Stimulated activated CD8-positive, alpha-beta memory T cell treated with anti-CD3 and anti-CD28 coated beads, Interleukin-12 subunit alpha, Interleukin-12 subunit beta, amount 100 ng/mL, for 4 hours (primary cell): ENCODE measurements around the gene MAT1A.
"Not testable (repeated sequence)": the region's sequence is repeated elsewhere in the genome, so short reads cannot be mapped to it uniquely, and the experiment has no call there.

Experiments used
- DNase-seq: peaks from one replicate; pipeline ENCODE4 v3.0.0-alpha.2; 2020; ENCODE audit warnings: low read depth

Gene MAT1A

DNA sequence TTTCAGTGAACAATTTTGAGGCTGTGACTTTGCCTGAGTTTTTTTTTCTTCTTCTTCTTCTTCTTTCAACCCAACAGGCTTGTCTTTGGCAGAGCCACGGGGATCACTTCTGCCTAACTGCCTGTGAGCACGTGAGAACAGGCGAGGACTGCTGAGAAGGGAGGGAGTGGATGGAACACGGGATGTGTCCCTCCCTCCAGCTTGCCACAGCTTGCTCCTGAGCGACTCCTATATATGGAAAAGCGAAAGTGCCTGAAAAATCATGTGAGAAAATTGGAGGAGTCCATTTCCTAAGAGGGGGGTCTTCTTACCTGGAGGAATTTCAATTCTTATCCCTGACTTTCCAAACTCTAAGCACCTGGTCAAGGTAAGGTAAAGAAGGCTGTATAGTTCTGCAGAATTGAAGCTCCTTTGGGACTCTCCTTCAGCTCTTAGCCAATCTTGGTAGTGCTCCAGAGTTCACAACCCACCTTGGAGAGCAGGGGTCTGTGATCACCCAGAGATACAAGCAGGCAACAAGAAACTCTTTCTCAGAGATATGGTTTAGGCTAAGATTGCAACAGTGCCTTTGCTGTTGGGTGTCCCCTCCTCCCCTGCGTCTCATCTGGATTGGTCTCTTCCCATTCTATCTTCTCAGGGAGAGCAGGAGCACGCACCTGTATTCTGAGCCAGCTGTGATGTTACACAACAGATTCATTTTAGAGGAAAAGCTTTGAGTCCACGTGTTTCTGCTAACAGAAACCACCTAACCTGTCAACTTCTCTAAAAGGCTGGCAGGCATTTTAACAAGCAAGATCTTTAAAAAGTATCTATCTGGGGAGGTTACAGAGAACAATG, at the start of gene MAT1A:
Gene MAT1A, minus strand, starts transcription at position 208 of the 837 bp plus-strand sequence. CDS start 235 bp downstream, outside the sequence.
- no peak for DNase-seq

DNA sequence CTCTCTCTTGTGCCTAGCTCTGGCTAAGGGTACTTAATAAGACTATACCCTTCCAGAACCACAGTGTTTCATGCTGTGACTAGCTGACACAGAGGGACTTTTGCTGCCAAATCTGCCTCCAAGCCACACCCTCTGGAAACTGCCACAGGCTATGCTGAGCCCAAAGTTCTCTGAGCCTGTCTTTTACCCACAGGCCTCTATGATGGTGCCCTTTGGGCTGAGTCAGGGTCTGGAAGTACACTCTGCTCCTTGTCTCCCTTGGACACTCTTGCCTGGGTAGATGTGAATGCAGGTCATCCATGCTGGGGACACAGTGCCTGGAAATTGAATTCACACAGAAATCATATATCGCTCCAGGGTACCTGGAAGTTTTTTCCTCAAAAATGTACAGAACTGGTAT, 44.5 kb upstream of the MAT1A start:
- no peak for DNase-seq

DNA sequence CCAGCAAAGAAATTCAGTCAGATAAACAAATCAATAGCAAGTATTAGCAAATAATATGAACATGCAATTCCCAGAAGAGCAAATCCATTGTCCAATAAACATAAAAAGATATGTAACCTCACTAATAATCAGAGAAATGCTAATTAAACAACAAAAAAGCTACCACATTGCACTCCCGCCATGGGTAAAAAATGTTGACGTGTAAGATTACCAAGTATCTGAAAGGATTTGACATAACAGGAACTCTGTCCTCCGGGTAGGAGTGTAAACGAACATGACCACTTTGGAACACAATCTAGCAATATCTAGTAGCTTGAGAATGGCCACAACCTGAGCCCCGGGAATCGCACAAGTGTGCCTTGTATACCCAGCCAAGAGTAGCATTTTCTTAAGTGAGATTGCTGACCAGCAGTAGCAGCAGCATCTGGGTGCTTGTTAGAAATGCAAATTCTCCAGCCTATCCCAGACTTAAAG, 35.5 kb upstream of the MAT1A start:
- DNase-seq = no peak

DNA sequence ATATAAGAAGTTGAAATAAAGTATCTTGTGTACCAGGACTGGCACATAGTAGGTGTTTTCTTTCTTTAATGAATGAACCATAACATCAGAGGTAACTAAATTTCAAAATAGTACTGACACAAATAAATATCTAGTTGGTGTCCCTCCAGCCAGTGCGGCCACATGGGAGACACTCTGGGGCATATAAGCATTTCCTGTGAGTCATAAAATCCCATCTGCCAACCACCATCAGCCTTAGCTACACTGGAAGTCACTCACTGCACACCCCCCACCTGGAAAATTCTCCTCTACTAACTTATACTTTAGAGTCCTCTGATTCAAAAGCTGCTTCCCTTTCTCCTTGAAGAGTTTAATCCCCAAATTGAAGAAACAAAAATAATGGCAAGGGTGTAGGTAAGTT, 34.6 kb upstream of the MAT1A start:
- DNase-seq = no peak

DNA sequence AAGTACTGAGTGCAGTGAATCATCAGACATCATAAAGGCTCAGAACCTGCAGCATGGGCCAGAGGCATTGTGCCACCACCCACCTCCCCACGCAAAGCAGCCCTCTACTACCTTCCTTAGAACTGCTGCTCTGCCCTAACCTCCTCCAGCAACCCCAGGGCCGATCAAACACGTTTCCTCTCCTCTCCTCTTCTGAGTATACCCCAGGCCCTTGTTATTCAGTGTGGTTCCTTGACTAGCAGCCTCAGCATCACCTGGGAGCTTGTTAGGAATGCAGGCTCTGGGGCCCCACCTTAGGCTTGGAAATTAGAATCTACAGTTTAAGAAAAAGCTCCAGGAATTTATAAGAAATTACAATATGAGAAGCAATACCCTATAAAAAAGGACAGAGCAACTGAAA, 33.9 kb upstream of the MAT1A start:
- no peak for DNase-seq

DNA sequence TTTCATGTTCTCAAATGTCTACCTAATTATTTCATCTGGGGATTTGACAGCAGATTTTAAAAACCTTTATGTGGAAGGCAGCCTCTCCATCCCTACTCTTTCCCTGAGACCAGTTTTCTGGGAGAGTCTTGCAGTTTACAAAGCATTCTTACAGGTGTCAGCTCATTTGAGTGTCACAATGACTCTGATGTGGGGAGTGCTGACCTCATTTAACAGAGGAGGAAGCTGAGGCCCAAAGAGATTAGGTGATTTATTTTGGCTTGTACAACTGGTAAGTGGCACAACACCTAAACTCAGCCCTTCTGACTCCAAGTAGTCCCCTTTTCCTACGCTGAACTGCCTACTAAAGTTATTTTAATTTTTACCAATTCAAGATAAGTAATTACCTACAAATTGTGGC, 33.3 kb upstream of the MAT1A start:
- DNase-seq = no peak

DNA sequence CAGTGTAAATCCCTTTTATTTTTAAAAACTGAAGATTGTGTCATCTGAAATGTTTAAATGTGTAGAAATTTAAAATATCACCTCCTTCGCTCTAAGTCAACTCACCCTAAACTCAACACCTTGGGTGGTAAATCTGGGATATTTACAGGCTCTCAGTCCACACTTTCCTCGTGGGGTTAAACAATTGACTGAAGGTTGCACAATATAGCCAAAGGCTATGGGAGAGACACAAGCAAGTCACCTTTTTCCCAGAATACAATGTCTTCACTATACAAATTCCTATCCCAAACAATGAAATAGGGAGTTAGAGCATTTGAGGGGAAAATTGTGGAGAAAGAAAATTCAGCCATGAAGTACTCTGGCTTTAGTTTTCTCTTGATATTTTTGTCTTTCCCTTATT, 32.7 kb upstream of the MAT1A start:
- DNase-seq = no peak

DNA sequence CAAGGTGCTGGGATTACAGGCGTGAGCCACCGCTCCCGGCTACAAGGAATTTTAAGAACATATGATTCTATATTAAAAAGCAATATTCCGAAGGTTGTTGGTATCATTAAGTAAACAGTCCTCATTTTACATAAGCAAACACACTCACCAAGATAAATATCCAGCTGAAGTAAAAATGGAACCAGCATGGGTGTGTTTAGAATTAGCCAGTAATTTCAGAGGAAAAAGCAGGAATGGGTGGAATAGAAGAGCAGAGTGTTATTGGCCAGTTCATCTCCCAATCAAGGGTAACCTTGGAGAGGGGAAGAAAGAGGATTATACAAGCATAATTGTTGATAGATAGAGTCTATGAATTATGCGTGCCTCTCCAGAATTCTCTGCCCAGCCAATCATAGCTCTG, 31.7 kb upstream of the MAT1A start:
- DNase-seq = no peak

DNA sequence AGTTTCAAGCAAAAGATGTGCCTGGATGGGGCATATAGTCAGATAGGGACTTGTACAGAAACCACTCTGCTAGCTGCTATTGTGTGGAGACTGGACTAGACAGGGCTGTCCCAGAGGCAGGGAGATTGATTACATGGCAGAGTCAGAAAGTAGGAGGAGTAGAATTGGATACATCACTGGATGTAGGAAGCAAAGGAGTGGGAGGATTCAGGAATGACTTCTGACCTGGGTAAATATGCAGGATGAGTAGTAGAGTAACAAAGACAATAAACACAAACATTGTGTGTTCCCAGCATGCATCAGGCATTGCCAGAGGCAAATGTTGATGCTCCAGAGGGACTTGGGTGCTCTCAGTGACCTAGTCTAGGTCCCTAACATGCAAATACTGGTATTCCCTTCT, 30.9 kb upstream of the MAT1A start:
- no peak for DNase-seq

DNA sequence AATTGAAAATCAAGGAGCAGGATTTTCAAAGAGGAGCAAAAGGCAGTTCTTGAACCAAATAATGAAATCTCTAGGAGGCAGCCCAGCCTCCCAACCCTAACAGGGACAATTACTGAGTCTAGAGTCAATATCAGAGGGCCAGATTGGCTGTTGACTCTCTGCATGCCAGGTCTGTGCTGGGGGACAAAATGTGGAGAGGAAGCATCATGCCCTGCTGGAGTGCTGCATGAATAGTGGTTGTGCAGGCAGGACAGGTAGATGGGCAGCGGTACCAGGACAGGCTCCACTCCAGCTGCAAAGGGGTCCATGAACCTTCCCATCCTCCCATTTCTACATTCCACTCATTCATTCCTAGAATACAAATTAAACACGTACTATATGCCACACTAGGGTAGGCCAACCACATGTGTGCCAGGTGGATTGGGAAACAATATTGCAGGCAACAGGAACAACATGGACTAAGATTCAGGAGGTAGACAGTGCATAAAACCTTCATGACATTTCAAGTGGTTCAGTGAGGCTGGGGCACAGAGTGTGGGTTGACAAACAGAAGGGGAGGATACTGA, 30.4 kb upstream of the MAT1A start:
- no peak for DNase-seq

DNA sequence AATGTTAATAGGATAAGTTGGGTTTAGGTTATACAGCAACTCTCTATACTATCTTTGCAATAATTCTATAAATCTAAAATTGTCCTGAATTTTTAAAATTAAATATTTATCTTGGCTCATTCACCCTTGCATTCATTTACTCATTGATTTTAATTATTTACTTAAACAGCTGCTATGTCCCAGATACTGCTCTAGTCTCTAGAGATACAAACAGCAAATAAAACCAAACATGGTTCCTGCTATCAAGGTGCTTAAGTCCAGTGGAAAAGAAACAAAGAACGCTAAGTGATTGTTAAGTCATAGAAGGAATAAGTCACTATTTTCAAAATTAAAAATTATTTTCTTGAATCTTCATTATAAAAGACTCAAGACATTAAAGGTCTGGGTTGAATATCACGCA, 29.9 kb upstream of the MAT1A start:
- DNase-seq = no peak

DNA sequence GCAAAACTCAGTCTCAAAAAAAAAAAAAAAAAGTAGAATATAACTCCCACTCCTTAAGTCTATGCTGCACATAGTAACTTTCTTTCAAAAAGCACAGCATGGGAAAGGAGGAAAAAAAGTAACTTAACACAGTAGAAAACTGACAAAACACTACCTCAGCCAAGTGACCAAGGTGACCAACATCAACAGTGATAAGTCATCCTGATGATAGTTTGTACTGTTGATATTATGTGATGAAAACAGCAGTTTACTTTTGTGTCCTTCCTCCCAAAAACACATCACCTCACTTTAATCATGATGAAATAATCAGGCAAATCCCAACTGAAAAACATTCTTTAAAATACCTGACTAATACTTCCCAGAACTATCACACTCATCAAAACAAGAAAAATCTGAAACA, 29.3 kb upstream of the MAT1A start:
- no peak for DNase-seq

DNA sequence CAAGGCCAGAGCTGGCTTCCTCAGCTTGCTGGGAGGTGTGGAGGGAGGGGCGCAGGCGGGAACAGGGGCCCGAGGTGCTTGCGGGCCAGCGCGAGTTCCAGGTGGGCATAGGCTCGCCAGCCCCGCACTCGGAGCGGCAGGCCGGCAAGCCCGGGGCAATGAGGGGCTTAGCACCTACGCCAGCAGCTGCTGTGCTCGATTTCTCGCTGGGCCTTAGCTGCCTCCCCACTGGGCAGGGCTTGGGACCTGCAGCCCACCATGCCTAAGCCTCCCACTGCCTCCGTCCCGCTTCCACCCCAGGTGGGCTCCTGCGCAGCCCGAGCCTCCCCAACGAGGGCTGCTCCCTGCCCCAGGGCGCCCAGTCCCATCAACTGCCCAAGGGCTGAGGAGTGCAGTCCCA, 25.9 kb upstream of the MAT1A start:
- DNase-seq = no peak

DNA sequence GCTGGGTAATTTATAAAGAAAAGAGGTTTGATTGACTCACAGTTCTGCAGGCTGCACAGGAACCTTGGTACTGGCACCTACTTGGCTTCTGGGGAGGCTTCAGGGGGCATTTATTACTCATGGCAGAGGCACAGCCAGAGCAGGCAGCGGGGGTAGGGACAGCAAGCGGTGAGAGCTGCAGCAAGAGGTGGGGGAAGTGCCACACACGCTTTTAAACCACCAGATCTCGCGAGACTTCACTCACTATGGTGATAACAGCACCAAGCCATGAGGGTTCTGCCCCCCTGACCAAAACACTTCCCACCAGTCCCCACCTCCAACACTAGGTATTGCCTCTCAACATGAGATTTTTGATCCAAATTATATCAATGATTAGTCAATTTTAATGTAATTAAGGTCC, 24.1 kb upstream of the MAT1A start:
- no peak for DNase-seq

DNA sequence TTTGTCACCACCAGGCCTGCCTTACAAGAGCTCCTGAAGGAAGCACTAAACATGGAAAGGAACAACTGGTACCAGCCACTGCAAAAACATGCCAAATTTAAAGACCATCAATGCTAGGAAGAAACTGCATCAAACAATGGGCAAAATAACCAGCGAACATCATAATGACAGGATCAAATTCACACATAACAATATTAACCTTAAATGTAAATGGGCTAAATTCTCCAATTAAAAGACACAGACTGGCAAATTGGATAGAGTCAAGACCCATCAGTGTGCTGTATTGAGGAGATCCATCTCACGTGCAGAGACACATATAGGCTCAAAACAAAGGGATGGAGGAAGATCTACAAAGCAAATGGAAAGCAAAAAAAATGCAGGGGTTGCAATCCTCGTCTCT, 16.5 kb upstream of the MAT1A start:
- DNase-seq = not testable (repeated sequence)

DNA sequence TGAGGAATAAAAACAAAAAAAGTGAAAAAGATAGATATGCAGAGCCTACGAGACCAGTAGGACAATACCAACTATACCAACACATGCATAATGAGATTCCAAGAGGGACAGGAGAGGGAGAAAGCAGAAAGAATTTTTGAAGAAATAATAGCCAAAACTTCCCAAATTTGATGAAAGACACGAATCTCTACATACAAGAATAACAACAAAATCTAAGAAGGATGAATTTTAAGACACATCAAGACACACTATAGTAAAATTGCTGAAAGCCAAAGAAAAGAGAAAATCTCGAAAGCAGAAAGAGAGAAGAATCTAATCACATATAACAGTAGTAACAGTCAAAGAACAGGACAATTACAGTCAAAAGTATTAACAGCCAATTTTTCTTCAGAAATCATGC, 7.5 kb upstream of the MAT1A start:
- no peak for DNase-seq

DNA sequence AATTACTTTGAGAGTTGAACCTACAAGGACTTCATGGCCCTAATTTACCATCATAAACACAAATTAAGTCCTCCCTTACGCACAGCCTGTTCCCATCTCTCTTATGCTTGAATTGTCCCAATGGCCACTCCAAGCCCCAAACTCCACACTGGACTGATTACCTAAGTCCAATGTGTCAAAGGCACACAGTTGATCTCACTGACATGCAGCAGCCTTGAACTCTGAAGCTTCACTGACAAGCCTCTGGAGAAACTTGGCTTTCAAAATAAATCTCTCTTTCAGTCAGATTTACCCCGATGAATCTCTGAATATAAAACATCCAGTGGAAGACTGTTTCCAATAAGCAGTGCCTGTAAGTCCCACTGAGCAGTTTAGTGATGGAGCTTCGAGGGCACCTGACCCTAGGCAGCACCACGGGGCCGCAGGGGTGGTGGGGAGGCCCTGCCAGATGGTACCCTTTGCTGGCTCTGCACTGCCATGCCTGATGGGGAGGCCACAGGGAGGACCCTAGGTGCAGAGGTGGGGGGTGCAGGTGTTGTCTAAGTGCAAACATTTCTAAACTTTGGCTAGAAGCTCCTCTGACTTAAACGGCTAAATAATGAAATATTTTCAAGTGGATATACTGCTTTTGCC, 3.3 kb upstream of the MAT1A start:
- no peak for DNase-seq

DNA sequence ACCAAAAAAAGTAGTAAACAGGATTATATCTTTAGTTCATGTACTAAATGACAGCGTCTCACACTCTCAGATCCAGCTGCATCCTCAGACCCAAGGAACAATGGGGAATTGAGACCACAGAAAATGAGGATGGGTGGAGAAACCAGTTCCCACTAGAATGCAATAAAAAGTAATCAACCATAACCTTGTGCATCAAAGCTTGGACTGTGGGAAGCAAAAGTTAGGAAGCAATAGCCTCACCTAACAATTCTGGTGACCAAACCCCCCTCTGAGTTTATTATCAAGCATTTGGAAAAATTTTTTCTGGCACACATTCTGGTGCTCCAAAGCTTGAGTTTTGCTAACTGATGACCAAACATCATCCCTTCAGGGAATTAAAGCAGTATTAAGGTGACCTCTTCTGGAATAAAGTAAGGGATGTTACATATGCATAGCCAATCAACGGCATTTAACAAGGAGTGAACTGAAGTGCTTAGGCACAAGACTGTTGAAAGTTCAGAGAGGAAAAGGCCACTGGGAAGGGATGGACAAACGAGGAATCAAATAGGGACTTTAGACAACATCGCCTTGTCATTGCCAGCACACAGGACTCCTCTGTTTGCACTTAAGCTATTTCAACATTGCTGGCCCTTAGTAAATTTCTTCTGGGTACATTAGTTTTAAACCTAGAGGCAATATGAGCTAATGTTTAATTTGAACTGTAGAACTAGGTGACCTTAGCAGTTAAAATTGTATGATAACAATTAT, 1.2 kb upstream of the MAT1A start:
- DNase-seq = no peak

DNA sequence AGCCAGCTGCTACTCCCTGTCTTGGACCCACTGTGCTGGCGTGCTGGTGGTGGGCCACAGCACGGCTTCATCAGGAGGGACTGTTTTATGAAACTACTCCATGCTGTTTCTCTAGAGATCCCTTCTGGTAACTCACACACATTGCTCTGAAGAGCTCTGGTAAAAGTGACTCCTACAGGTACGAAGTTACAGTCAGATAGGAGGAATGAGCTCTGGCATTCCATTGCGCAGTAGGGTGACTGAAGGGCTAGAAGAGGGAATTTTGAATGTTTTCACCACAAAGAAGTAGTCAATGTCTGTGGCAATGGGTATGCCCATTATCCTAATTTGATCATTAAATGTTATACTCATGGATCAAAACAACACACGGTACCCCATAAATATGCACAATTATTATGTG, 609 bp downstream of the MAT1A start:
- no peak for DNase-seq

DNA sequence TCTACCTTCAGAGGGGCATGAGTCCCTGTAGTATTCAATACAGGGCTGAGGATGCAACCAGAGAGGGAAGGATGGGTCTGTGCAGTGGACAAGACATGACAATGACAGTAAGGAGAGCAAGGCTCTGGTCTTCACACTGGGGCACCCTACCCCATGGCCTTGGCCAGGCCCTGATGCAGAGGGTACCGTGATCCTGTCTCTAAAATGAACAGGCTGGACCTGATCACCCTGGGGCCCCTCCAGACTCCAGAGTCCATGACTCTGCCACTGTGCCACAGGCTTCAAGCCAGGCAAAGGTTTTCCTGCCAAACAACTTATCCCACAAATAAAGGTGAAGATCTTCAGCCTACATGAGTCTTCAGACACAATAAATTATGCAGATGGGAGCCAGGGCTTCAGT, 4.9 kb downstream of the MAT1A start:
- DNase-seq = no peak

DNA sequence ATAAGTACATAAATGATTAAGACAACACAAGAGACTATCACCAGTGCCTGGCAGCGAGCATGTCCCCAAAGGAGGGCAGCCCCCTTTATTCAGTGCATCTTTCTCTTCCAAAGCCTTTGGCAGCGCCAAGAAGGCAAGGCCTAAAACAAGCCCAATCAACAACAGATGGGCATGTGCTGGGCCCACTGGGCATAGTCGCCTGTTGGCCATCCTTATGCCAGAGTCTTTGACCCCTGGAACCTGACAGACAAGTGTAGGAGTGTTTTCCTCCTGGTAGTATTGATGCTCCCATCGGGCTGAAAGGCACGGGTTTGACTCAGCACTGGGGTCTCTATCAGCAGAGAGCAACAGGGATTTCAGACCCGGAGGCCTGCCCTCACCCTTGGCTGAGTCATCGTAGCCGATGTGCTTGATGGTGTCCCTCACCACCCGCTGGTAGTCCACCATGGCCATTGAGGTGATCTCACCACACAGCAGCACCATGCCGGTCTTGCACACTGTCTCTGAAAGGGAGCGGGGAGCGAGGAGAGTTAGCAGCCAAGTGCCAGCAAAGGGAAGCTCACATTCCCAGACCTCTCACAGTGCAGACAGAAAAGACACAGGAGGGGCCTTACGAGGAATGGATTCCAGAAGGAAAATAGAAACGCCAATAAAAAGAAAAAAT, 5.8 kb downstream of the MAT1A start:
- no peak for DNase-seq

DNA sequence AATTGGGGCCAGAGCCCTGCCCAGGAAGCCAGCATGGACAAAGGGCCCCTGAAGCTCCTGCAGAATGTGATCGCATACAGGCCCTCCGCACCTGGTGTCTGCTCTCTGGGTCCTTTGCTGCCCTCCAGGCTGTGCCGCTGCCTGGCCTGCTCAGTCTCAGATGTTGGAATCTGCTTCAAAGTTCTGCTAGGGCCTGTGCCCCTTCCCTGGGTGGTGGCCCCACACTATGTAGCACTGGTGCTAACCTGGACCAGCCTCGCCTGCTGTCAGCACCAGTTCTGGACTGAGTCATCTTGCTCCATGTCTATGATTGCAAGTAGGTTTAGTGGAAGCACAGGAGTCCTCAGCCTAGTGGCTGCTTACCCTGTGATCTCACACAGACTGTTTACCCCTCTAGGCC, 6.3 kb downstream of the MAT1A start:
- no peak for DNase-seq
